ENCODE results near the gene MPPED1. TPM values are rescaled to one million over a fixed set of nuclear protein-coding genes. Genes with fewer than 3 reads are reported as not detected.

MPPED1 gene
- total RNA-seq, 1 donor from 2014 or later = not detected

DNA sequence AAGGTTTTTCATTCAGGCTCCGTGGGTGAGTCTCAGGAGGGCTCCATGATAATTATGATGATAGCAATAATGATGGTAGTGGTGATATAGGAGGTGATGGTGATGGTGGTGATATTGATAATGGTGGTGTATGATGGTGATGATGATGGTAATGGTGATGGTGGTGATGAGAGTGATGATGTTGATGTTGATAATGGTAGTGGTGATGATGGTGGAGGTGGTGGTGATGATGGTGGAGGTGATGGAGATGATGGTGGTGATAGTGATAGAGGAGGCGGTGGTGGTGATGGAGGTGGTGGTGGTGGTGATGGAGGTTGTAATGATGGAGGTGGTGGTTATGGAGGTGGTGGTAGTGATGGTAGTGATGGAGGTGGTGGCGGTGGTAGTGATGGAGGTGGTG lies 79.4 kb downstream of the MPPED1 start:
- intact Hi-C loops (cut with micrococcal nuclease) = no loop called here

DNA sequence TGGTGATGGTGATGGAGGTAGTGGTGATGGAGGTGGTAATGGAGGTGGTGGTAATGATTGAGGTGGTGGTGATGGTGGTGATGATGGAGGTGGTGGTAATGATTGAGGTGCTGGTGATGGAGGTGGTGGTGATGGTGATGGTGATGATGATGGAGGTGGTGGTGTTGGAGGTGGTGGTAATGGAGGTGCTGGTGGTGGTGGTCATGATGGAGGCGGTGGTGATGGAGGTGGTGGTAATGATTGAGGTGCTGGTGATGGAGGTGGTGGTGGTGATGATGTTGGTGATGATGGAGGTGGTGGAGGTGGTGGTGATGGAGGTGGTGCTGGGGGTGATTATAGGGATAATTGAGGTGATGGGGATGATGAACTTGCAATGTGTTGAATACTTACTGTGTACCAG lies 79.9 kb downstream of the MPPED1 start:
- intact Hi-C loops (cut with micrococcal nuclease) = no loop called here

DNA sequence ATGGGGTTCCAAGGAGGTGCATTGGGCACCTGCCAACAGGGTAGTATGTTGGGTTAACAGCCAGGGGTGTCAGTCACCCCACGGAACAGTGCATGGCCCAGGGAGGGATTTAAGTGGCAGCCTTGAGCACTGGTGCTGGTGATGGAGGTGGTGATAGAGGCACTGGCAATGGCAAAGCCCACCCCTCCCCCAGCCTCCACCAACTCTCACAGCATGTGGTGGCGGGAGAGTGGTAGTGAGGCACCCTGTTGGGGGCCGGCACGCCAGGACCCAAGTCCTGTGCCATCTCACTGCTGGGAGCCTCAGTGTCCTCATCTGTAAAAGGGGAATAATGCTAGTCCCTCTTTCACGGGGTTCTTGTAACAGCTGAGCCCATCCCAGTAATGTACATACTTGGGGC lies 81.5 kb downstream of the MPPED1 start:
- intact Hi-C loops (cut with micrococcal nuclease) = no loop called here

DNA sequence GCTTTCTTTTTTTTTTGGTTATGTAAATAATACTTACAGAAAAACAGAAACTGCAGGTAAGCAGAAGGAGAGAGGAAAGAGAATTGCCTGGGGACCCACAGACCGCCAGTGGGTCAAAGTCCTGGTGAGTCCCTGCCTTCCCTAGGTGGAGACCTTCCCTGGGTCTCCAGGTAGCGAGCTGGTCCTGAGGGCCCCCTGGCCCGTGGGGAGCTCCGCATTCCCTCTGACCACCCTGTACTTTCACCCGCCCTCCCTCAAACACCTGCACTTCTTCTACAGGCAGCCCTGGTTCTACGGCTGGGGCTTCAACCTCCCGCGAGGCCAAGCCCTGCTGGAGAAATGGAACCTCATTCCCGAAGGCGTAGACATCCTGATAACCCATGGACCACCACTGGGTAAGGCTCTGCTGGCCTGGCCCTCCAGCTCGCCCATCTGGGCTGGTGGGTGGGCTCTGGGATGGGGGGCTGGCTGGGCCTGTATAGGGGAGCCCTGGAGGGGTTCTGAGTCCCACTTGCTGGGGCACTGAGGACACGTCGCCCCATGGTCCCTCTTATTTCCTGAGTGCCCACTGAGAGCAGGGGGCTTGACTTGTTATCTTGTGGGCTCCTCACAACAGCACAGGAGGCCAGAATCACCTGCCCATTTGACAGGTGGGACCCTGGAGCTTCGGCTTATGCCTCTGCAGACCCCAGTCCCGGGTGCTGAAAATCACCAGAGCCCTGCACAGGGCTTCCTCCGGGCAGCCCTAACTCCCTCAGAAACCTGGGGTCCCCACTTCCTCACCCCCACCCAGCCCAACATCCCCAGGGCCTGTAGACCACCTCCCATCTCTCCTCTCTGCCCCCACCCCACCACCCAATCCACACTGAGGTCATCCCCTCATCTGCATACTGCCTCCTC lies 86.4 kb downstream of the MPPED1 start:
- intact Hi-C loops (cut with micrococcal nuclease) = no loop called here

DNA sequence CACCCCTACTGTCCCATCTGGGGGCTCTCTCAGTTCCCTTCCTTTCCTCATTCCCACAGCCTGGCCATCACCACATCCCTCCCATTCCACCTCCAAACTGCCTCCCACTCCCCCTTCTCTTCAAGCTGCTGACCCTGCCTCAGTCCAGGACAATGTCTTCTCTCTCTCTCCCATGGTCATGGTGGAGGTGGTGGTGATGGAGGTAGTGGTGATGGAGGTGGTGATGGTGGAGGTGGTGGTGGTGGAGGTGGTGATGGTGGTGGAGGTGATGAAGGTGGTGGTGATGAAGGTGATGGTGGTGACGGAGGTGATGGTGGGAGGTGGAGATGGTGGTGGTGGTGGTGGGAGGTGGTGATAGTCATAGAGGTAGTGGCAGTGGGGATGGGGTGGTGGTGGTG lies 87.0 kb downstream of the MPPED1 start:
- intact Hi-C loops (cut with micrococcal nuclease) = no loop called here

DNA sequence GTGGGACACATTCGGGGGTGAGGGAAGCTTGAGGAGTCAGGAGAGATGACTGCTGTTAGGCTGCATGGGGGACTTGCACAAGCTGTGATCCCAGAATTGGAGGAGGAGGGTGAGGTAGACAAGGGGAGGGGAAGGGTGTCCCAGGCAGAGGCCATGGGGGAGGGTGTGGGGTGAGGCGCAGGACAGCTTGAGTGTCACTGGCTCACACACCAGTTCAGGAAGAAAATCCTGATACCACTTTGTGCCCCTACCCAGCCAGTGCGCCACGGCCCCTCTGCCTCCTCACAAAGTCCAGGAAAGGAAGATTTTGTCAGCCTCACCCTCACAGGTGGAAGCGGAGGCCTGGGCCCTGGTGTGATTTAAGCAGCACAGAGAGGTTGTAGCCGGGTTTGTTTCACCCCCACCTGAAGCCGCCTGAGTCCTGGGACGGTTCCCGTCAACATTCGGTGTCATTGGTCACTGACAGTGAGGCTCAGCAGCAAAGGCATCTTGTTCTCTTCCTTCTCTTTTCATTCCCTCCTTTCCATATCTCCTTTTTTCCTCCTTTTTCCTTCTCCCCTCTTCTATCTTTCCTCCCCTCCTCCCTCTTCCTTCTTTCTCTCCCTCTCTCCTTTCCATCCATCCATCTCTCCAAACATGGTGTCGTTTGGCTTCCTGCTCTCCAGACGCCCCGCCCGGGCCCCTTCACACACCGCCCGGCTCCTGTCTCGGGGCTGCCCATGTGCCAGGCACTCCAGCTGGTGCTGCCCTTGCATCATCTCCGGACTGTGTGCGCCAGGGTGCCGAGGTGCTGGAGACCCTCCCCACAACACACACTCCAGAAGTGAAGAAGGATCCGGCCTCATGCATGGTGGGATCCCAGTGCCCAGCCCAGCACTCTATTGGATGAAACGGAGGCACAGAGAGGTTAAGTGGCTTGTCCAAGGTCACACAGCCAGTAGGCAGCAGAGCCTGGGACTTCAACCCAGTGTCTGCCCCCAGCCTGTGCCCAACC lies 89.3 kb downstream of the MPPED1 start:
- intact Hi-C loops (cut with micrococcal nuclease) = no loop called here

DNA sequence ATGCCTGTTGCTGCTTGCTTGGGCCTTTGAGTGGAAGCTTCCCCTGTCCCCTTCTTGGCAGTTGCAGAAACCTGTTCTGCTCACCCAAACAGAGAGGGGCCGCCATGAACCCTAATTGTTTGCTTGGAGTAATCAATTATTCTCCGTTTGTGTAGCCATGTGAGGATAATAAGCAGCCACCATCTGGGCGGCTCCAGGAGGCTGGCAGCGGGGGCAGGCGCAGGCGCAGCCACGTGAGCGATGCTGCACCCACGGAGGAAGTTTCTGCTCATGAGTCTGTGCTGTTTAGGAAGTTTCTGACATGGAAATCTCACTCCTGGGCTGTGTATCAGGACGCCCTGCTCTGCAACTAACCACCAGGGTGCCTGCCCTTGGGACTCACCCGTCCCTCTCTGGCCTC lies 90.1 kb downstream of the MPPED1 start:
- intact Hi-C loops (cut with micrococcal nuclease) = no loop called here

DNA sequence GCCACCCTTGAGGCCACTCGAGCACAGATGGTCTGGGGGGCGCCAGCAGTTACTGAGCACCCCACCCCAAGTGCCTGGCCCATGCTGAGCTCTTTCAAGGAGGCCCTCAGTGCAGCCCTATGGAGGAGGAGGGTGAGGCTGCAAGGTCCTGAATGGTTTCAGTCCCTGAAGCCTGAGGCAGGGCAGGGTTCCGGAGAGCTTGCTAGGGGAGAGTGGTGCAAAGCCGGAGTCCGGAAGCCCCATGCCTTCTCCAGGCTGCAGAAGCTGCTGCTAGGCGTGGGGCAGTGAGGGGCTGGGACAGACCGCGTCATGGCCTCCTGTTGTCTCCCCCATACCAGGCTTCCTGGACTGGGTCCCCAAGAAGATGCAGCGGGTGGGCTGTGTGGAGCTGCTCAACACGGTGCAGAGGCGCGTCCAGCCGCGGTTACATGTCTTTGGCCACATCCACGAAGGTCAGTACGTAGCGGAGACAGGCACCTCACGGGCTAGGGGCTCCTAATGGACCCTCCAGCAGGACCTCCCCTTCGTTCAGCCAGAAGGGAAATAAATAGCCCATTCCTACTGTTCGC lies 90.6 kb downstream of the MPPED1 start:
- intact Hi-C loops (cut with micrococcal nuclease) = no loop called here

DNA sequence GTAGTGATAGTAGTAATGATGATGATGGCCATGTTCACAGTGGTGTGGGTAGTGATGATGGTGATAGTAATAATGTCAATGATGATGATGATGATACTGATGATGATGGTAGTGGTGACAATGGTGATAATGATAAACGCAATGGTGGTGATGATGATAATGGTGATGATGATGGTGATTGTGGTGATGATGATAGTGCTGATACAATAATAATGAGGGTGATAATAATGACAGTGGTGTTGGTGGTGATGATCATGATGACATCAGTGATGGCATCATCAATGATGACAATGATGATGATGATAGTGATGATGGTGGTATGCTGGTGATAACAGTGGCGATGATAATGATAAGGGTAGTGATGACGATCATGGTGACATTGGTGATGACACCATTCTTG lies 92.3 kb downstream of the MPPED1 start:
- intact Hi-C loops (cut with micrococcal nuclease) = no loop called here

DNA sequence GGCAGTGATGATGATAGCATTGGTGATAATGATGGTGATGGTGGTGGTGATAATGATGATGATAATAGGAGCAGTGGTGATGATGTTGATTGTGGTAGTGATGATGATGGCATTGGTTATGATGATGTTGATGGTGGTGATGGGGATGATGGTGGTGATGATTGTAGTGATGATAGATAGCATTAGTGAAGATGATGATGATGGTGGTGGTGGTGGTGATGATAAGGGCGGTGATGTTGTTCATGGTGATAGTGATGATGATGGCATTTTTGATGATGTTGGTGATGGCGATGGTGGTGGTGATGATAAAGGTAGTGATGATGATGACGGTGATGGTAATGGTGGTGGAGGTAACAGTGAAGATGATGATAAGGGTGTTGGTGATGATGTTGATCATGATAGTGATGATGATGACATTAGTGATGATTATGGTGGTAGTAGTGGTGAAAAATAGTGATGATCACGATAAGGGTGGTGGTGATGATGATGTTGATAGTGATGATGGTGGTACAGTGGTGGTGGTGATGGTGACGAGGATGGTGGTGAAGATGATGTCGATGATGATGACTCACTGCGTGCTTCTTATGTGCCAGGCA lies 93.0 kb downstream of the MPPED1 start:
- intact Hi-C loops (cut with micrococcal nuclease) = no loop called here

DNA sequence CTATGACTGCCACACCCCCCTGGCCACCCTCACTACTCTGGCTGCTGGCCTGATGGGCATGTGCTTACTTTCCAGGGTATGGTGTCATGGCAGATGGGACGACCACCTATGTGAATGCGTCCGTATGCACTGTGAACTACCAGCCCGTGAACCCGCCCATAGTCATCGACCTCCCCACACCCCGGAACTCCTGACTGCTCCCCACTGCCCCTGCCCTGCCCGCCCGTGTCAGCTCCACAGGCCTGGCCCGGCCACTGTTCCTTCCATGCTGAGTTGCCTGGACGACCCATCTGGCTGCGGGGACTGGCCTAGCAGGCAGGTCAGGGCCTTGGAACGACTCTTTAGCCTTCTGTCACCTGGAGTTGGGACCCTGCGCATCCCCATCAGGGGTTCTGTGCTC lies 93.6 kb downstream of the MPPED1 start:
- intact Hi-C loops (cut with micrococcal nuclease) = no loop called here

DNA sequence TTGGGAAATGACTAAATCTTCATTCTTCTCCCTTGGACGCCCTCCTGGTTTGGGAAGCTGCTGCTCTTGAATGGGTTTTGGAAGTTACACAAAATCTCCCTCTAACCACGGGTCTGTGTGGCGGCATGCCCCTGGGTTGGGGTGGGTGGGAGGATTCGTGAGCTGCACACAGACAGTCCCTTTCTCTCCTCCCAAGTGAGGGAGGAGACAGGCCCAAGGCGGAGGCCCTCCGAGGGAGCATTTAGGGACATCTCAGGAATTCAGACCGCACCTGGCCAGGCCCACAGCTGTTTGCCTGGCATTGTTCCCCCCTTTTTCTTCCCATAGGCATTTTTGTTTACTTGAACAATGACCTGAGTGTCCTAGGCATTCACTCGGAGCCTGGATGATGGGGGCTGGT lies 94.1 kb downstream of the MPPED1 start:
- intact Hi-C loops (cut with micrococcal nuclease) = no loop called here

DNA sequence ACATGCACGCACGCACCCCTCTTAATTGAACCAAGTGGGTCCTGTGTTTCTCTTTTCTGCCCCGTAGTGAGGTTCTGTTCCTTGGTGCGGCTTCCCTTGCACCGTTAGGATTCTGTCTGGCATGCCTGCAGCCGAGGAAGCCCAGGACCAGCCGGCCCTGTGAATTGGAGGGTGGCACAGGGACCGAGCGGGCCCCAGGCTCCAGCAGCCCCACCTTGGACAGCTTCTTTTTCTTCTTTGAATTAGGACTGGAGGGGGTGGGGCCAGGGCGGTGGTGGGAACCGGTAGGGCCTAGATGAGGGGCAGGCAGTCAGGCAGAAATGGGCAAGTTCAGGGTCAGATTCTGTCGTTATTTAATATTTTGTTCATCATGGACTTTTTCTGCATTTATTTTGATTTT lies 94.7 kb downstream of the MPPED1 start:
- intact Hi-C loops (cut with micrococcal nuclease) = no loop called here

DNA sequence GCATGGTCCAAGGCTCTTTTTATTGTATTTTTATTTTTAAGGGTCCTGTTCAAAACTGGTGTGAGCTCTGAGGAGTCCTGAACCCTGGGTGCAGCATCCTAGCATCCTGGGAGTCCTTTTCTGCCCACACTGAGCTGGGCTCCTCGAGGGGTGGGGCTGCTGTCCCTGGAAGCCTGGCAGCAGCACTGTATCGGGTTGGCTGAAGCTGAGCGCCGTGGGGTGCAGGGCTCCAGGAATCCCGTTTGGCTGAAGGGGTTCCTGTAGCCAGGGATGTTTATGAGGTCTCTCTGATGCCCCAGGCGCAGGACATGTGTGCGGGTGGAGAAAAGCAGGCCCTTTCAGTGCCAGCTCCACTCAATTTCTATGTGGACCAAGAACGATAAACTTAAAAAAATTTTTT lies 95.4 kb downstream of the MPPED1 start:
- intact Hi-C loops (cut with micrococcal nuclease) = no loop called here

DNA sequence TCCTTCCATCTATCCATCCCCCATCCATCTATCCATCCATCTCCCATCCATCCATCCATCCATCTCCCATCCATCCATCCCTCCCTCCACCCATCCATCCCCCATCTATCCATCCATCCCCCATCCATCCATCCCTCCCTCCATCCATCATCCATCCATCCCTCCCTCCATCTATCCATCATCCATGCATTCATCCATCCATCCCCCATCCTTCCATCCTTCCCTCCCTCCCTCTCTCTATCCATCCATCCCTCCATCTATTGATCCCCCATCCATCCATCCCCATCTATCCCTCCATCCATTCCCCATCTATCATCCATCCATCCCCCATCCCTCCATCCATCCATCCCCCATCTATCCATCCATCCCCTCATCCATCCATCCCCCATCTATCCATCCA lies 96.7 kb downstream of the MPPED1 start:
- intact Hi-C loops (cut with micrococcal nuclease) = no loop called here

DNA sequence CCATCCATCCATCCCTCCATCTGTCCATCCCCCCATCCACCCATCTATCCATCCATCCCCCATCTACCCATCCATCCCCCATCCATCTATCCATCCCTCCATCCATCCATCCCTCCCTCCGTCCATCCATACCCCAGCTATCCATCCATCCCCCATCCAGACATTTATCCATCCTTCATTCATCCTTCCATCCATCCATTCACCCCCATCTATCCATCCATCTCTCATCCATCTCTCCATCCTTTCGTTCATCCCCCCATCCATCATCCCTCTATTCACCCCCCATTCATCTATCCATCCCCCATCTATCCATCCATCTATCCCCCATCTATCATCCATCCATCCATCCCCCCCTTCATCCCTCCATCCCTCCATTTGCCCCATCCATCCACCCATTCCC lies 97.5 kb downstream of the MPPED1 start:
- intact Hi-C loops (cut with micrococcal nuclease) = no loop called here

DNA sequence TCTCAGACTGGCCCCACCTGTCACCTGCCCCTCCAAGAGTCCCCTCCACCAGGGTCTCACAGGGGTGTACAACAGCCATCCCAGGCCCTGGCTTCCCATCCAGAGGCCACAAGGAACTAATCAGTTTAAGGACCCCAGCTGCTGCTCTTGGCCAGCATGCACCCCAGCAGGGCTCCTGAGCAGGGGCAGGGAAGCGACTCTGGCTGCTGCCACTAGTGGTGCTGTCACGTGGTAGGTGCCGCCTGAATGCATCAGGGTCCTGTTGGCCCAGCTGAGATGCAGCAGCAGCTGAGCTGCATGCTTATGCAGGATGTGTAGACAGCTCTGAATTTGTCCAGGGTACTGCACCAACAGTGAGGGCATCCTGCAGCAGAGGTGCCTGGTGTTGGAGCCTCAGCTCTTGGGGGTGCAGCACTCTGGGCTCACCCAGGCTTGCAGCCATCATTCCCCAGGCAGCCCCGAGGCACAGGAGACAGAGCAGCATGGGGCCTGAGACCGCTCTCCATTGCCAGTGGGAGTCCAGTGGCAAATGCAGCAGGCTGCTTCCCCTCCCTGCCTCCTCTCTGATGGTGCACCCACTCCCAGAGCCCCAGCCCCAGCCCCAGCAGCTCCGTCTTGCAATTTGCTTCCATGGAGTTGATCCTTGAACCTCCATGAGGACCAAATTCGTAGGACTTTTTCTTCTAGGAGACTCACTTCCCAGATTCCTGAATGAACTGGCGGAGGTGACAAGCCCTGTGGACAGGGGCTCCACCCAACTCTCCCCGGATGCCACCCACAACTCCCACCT lies 98.7 kb downstream of the MPPED1 start:
- intact Hi-C loops (cut with micrococcal nuclease) = no loop called here

DNA sequence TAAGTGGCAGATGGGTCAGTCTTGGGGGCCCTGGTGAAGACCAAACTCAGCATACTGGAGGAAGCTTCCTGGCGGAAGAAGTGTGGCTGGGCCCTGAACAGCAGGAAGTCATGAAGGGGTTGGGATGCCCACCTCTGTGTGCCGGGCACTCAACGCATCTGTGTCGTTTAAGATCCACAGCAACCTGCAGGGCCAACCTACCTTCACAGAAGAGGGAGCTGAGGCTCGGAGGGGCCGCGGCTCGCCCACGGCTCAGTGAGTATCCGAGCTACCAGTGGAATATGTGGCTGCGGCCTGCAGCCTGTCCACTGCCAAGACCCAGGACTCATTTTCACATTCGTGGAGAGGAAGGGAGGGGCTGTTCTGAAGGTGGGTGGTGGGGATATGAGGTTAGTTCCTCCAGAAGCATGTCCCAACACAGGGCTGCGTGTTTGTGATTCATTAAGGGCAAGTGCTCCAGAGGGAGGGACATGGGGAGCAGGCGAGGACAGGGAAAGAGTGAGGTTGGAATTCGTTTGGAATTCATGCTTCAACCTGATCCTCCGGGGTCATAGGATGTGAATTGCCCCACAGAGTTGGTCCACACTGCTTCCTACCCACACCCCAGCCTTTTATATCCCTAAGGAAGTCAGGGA lies 99.6 kb downstream of the MPPED1 start:
- intact Hi-C loops (cut with micrococcal nuclease) = no loop called here

DNA sequence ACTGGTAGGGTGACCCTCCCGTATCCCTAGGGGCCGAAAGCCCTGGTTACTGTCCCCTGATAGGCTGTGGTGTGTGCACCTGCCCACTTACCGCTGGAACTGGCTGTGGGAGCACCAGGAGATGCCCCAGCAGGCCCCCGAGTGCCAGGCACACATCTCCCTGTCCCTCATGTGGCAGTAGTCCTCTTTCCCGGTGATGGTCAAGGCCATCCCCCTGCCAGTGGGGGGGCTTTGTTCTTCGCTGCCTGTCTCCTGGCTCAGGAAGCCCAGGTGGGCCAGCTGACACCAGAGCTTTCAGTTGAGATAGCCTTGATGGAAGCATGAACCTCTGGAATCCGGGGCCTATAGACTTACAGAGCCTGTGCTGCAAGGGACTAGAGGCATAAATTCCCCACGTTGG lies 100.5 kb downstream of the MPPED1 start:
- intact Hi-C loops (cut with micrococcal nuclease) = no loop called here

DNA sequence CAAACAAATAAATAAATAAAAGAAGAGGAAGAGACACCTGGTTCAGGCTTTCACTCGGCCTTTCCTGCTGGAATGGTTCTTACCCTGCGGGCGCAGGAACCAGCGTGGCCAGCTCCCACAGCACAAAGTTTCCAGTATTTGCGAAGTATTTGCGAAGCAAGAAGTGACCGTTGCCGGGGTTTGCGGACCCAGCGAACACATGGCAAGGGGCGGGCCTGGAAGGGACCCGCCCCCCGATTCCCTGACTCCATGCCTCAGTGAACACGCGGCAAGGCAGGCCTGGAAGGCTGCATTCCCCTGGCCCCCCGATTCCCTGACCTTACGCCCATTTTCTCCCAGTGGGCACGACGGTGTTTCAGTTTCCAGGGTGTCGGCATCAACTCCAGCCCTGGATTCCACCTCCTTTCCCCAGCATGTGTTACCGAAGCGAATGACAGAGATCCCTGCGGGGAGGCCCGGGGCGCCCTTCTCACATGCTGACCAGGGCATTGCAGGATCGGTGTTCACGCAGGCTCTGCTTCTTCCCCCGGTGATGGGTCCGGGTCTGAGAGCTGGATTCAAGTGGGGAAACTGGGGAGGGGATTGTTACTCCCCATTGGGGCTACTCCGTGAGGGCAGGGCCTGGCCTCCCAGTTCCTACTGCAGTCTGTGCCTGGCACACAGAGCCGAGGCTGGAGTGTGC lies 102.8 kb downstream of the MPPED1 start:
- intact Hi-C loops (cut with micrococcal nuclease) = no loop called here

All from T-helper 2 cell treated with Interferon-gamma antibody and Interleukin-4, amounts not matched to agents 100 ng/mL and 5 ng/mL, for 36 hours (primary cell).